Uterus (tissue), 4 donors: ENCODE data around the gene P2RY2. TPM values are rescaled to one million over a fixed set of nuclear protein-coding genes. Genes with fewer than 3 reads are reported as not detected.

Experiments used
- DNase-seq, 2 donors: peaks; one replicate each; pipeline ENCODE4 v3.0.0-alpha.2; 2019 to 2020
- H3K27ac ChIP-seq, 2 donors: fragments of 200-600 bp; sonication (generic); 1 replicate in 1 of 2; 2 replicates in 1 of 2; pipeline ENCODE4 v1.5.1; 2016 to 2018
- H3K27me3 ChIP-seq, 2 donors: fragments of 200-600 bp; sonication (generic); one replicate each; pipeline ENCODE4 v1.5.1; 2018 to 2019; ENCODE audit warnings: control low read depth in 1 of 2
- H3K36me3 ChIP-seq, 2 donors: fragments of 200-600 bp; sonication (generic); one replicate each; pipeline ENCODE4 v1.5.1; 2019; ENCODE audit warnings: control low read depth in 1 of 2
- H3K4me1 ChIP-seq, 2 donors: fragments of 200-600 bp; sonication (generic); one replicate each; pipeline ENCODE4 v1.5.1; 2018 to 2019; ENCODE audit warnings: control low read depth in 1 of 2
- H3K4me3 ChIP-seq, 2 donors: fragments of 200-600 bp; sonication (generic); 1 replicate in 1 of 2; 2 replicates in 1 of 2; pipeline ENCODE4 v1.5.1; 2018 to 2019; ENCODE audit warnings: mild to moderate bottlenecking in 1 of 2
- H3K9me3 ChIP-seq, 2 donors: fragments of 200-600 bp; sonication (generic); one replicate each; pipeline ENCODE4 v1.5.1; 2019; ENCODE audit warnings: control low read depth in 1 of 2
- CTCF ChIP-seq, 4 experiments: fragments of 200-600 bp in 2 of 4; fragments of 450-650 bp in 2 of 4; sonication (generic) in 2 of 4; IDR thresholded peaks; one replicate each; pipeline ENCODE4 v1.5.1; 2016 to 2019; ENCODE audit warnings: antibody characterized with exemption in 4 of 4, mild to moderate bottlenecking in 2 of 4, moderate library complexity in 1 of 4
- POLR2A ChIP-seq, 2 donors: fragments of 450-650 bp; IDR thresholded peaks; one replicate each; pipeline ENCODE4 v1.6.1; 2016; ENCODE audit warnings: antibody characterized with exemption in 2 of 2, mild to moderate bottlenecking in 1 of 2, moderate library complexity in 1 of 2
- intact Hi-C: fragments of 100-400 bp; cut with DNase I; formaldehyde crosslinking; loops from one replicate; pipeline ENCODE4 v1.15.1; 2023; ENCODE audit warnings: low total_unique reads
- total RNA-seq, 4 donors: library from RNA; depleted of rRNA in 3 of 4; stranded (reverse); fragments of >200 nt in 3 of 4; gene quantifications; one replicate each; pipeline versions ENCODE4 v1.1.0 to v1.2.4, GENCODE V29; 2014 to 2023
- donor health status: DM: yes; HTN: yes; CAD: no.

The P2RY2 gene
- total RNA-seq, 4 donors from 2014 or later, result 0.98 to 3.1 (median 2.8) TPM; not detected in 1

GRCh38 chr11:73199446-73199845 lies 18.6 kb upstream of the P2RY2 start:
- Histone ChIP-seq H3K4me1 (no peaks in the 10 kb centered on the region), H3K9me3 (no peaks in the 10 kb centered on the region), H3K27me3 (no peaks in the 10 kb centered on the region), H3K27ac (no peak overlapping the region), H3K36me3 (no peaks in the 10 kb centered on the region), H3K4me3 (no peak overlapping the region)
- intact Hi-C loops, result no loop called here
- TF ChIP-seq CTCF (IDR thresholded peaks at IDR 0.05) (no peak), POLR2A (IDR thresholded peaks at IDR 0.05) (no peak)
- no peak for DNase-seq

- Histone ChIP-seq H3K27me3 (no peaks in the 10 kb centered on the region), H3K4me3 (no peak overlapping the region), H3K4me1 (no peaks in the 10 kb centered on the region), H3K27ac (no peak overlapping the region), H3K9me3 (no peaks in the 10 kb centered on the region), H3K36me3 (no peaks in the 10 kb centered on the region)
- intact Hi-C loops, result no loop called here
- no peak for DNase-seq
- TF ChIP-seq CTCF (IDR thresholded peaks at IDR 0.05) (no peak), POLR2A (IDR thresholded peaks at IDR 0.05) (no peak)
Measured at GRCh38 chr11:73200256-73200655, 17.8 kb upstream of the P2RY2 start.

GRCh38 chr11:73201249-73201648 lies 16.8 kb upstream of the P2RY2 start:
- TF ChIP-seq CTCF (IDR thresholded peaks at IDR 0.05) (no peak), POLR2A (IDR thresholded peaks at IDR 0.05) (no peak)
- H3K36me3 ChIP-seq, result no peaks in the 10 kb centered on the region
- no peak overlapping the region for H3K27ac ChIP-seq
- DNase-seq, result peak in 1 of 2 donors; percentile 6
- no peaks in the 10 kb centered on the region for H3K9me3 ChIP-seq
- H3K4me1 ChIP-seq, result no peaks in the 10 kb centered on the region
- H3K27me3 ChIP-seq, result no peaks in the 10 kb centered on the region
- H3K4me3 ChIP-seq, result no peak overlapping the region
- intact Hi-C loops, result no loop called here

- intact Hi-C loops, result no loop called here
- Histone ChIP-seq H3K27me3 (no peaks in the 10 kb centered on the region), H3K4me3 (no peak overlapping the region), H3K36me3 (no peaks in the 10 kb centered on the region), H3K4me1 (no peaks in the 10 kb centered on the region), H3K27ac (no peak overlapping the region), H3K9me3 (no peaks in the 10 kb centered on the region)
- no peak for DNase-seq
- TF ChIP-seq POLR2A (IDR thresholded peaks at IDR 0.05), result no peak
- TF ChIP-seq CTCF (IDR thresholded peaks at IDR 0.05), result no peak
Measured at GRCh38 chr11:73201888-73202780, 15.9 kb upstream of the P2RY2 start.

- Histone ChIP-seq H3K27me3 (no peaks in the 10 kb centered on the region), H3K36me3 (no peaks in the 10 kb centered on the region), H3K27ac (no peak overlapping the region), H3K9me3 (no peaks in the 10 kb centered on the region), H3K4me3 (no peak overlapping the region), H3K4me1 (no peaks in the 10 kb centered on the region)
- peak in 1 of 2 donors; percentile 1 for DNase-seq
- TF ChIP-seq CTCF (IDR thresholded peaks at IDR 0.05) (no peak), POLR2A (IDR thresholded peaks at IDR 0.05) (no peak)
- intact Hi-C loops, result no loop called here
Measured at GRCh38 chr11:73203322-73203721, 14.8 kb upstream of the P2RY2 start.
